ENCODE measurements around the gene ACVRL1.

DNA sequence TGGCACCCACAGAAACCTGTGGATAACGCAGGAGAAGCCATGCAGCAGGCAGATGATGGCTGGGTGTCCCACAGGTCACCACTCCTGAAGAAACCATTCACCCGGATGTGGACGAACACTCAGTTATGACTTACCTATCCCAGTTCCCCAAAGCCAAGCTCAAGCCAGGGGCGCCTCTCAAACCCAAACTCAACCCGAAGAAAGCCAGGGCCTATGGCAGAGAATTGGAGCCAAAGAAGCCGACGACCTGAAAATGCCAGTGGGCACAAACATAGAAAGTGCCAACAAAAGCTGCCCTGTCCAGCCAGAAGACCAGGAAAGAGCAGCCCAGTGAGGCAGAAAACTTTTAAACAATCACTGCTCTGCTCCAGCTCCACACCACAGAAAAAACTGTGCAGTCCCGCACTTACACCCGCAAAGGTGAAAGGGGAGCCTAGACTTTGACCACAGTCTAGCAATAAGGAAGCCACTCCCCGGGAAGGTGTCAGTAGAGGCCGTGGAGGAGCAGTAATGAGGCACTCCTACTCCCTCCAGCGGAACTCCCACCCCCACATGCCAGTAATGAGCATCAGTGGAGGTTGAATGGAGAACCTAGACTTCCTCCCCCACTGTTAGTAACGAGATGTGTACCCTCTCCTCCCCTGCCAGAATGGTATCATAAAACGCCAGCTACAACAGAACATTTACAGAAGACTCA is 6.0 kb upstream of the ACVRL1 start:
- TF ChIP-seq L3MBTL2 (conservative IDR thresholded peaks at IDR 0.05) (no peak), LEF1 (IDR thresholded peaks at IDR 0.05; ENCODE audit: borderline replicate concordance) (no peak), NFRKB (IDR thresholded peaks at IDR 0.05) (no peak), FOXM1 (IDR thresholded peaks at IDR 0.05; ENCODE audit: borderline replicate concordance) (no peak), FOXK2 (IDR thresholded peaks at IDR 0.05) (no peak), HDGF (IDR thresholded peaks at IDR 0.05; ENCODE audit: borderline replicate concordance) (no peak), SUZ12 (IDR thresholded peaks at IDR 0.05) (no peak), SP1 (IDR thresholded peaks at IDR 0.05) (no peak), ELF4 (IDR thresholded peaks at IDR 0.05) (no peak), ZNF384 (IDR thresholded peaks at IDR 0.05) (no peak), FOXA1 (IDR thresholded peaks at IDR 0.05) (no peak), BHLHE40 (IDR thresholded peaks at IDR 0.05; ENCODE audit: borderline replicate concordance) (no peak), TARDBP (IDR thresholded peaks at IDR 0.05) (no peak)
- TF ChIP-seq, protein P1, sequence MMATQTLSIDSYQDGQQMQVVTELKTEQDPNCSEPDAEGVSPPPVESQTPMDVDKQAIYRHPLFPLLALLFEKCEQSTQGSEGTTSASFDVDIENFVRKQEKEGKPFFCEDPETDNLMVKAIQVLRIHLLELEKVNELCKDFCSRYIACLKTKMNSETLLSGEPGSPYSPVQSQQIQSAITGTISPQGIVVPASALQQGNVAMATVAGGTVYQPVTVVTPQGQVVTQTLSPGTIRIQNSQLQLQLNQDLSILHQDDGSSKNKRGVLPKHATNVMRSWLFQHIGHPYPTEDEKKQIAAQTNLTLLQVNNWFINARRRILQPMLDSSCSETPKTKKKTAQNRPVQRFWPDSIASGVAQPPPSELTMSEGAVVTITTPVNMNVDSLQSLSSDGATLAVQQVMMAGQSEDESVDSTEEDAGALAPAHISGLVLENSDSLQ (IDR thresholded peaks at IDR 0.05), result no peak

Measured in HEK293T (cell line).